GM21526 (cell line): ENCODE results near the gene STRADB.
A peak's percentile ranks its signal among the peaks of the same experiment; 100 is the strongest.
"Not testable (repeated sequence)": the region's sequence is repeated elsewhere in the genome, so short reads cannot be mapped to it uniquely, and the experiment has no call there.

Experiments used
- ATAC-seq: cut with Tn5 transposase; IDR thresholded peaks from one replicate; pipeline ENCODE4 v1.9.1; 2021; ENCODE audit warnings: moderate library complexity; ENCODE audit not compliant: unreplicated experiment, low FRiP score

The STRADB gene

DNA sequence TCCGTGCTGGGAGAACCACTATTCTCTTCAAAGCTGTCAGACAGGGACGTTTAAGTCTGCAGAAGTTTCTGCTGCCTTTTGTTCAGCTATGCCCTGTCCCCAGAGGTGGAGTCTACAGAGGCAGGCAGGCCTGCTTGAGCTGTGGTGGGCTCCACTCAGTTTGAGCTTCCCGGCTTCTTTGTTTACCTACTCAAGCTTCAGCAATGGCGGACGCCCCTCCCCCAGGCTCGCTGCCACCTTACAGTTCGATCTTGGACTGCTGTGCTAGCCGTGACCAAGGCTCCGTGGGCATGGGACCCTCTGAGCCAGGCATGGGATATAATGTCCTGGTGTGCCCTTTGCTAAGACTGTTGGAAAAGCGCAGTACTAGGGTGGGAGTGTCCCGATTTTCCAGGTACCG lies 21.2 kb upstream of the STRADB start:
- ATAC-seq, result not testable (repeated sequence)

DNA sequence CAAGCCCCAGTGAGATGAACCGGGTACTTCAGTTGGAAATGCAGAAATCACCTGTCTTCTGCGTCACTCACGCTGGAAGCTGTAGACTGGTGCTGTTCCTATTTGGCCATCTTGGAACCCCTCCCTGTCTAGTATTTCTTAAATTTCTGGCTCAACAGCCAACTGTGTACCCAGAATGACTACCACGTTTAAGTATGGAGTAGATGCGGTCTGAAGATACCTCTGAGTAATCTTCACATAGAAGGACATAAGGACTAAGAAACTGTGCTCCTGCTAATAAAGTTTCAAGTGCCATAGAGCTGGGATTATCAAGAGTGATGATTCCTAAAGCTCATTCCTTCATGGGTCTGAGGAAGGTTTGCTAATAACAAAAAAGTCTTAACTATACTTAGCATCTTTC lies 20.7 kb upstream of the STRADB start:
- no peak for ATAC-seq

DNA sequence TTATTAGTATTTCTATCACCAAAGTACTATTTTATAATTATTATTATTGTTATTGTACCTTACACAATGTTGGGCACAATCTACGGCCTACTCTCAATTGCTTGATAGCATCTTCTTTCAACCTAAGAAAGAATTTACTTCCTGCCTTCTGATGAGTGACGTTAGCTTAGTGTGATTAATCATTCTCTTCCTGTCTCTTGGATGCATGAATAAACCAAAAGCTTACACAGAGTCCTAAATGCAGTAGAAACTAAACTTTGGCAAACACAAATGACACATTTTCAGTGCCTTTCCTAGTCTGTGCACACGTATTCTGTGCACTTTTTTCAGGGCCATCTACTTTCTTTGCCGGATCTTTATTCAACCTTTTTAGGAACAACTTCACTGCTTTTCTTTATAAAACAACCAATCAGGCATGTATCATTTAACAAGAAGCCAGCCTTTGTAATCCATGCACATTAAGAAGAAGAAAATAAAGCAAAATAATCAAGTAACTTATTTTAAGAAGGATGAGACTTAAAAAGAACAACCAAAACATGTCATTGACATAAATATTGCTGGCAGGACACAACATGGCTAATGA lies 19.4 kb upstream of the STRADB start:
- no peak for ATAC-seq

DNA sequence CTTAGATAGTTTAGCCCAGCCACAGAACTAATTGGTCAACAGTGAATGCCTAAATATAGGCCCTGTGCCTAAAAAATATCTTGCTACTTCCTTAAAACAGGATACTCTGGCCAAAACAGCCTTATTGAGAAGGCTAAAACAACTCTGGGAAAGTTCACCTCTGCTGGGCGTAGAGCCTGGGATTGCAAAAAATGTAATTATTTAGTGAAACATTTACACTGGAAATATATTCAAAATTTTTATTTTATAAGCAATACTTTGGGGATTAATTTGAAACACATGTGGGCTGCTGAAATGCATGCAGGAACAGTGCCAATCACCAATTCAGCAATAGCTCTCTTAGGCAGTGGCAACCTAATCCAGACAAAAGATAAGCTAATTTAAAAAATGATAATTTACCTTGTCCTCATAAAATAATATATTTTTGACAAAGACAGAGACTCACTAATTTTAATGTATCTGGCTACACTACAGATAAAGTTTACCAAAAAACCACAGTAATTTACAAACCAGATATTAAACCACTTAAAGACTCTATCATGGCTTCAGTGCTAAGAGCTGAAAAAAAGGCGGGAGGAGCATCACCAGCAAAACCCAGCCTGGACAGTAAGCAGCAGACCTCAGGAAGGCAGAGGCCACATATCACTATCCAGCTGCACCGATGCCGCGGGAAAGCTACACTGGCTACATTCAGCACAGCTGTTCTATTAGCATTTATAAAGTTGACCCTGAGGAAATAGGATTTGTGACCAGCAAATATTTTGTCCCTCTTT lies 18.7 kb upstream of the STRADB start:
- ATAC-seq, result no peak

DNA sequence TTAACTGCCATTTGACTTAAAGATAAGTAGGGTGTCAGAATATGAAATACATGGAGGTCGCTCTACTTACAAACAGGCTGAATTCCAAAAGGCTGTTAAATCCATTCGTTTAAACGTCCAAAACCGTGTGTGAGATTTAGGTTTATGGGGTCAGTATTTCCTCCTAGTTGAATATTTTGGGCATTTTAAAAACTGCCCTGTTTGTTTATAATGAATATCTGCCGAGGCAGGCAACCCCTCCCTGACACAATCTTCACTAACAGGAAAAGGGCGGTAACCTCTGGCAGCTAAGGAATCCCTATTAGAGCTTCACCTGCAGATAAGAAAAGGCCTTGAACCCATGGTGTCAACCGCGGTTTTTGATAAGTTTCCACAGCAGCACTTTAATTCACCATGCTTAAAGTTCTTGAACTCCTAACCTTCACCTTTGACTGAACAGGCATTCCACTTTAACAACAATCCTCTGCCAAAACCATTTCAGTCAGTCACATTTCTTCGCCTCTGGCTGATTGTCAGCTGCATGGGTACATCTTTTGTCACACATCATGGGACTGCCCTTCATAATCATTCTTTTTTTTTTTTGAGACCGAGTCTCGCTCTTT lies 18.0 kb upstream of the STRADB start:
- ATAC-seq, result no peak

DNA sequence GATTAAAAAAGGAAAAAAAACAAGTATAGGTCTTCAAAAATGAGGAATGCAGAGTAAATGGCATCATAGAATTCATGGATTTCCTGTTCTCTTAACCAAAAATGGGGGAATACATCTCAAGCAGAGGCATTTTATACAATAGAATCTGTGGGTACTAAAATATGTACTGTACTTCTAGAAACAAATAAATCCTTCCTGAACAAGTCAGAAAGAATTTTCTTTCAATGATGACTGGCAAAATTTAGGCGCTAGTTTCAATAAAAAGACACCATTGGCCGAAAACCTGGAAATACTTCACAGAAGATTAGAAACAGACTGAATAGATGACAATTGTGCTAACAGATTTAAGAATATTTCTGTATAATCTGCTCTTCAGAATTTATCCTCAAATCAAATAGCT lies 15.4 kb upstream of the STRADB start:
- ATAC-seq, result no peak

DNA sequence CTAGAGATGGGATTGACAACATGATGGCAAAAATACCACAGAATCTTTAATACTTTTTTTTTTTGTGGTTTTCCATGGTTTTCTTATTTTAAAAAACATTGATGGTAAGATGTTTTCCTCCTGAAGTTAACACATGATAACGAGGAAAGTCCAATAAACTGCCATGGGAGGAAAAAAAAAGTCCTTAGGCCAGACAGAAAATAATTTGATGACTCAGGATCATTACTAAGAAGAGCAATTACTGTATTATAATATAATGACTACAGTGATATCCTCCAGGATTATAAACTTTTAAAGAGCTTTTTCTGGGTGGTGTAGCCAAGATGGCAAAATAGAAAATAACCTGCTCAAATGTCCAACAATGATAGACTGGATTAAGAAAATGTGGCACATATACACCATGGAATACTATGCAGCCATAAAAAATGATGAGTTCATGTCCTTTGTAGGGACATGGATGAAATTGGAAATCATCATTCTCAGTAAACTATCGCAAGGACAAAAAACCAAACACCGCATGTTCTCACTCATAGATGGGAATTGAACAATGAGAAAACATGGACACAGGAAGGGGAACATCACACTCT lies 12.1 kb upstream of the STRADB start:
- ATAC-seq, result not testable (repeated sequence)

DNA sequence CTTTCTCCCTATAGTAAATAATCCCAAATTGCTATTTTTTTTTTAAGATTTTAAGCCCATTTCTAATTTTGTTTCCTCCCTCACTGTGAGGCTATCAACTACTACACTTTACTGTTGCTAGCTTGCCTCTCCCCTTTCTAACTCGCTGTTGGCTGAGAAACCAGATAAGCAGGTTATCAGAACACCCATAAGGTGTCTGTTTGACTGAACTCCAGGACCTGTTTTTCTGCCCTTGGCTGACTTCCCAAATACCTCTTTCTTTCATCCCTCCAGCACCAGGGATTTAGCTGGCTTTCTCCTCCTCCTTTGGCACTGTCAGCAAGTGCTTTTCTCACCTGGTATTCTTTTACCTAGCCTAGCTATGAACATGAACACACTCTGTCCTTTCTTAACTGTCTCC lies 11.4 kb upstream of the STRADB start:
- ATAC-seq, result no peak

DNA sequence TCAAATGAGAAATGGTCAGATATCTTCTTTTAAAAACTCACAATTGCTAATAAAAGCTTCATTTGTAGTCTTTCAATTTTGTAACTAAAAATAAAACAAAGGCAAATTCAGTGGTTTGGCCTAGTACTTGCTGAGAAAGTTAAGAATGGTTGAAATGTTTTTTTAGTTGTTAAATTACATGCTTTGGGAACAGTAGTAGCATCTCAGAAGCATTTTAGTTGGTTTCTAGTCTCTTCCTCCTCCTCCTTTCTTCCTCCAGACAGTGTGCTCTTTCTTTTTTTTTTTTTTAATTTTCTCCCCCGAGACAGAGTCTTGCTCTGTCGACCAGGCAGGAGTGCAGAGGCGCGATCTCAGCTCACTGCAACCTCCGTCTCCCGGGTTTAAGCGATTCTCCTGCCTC lies 10.1 kb upstream of the STRADB start:
- ATAC-seq, result no peak

DNA sequence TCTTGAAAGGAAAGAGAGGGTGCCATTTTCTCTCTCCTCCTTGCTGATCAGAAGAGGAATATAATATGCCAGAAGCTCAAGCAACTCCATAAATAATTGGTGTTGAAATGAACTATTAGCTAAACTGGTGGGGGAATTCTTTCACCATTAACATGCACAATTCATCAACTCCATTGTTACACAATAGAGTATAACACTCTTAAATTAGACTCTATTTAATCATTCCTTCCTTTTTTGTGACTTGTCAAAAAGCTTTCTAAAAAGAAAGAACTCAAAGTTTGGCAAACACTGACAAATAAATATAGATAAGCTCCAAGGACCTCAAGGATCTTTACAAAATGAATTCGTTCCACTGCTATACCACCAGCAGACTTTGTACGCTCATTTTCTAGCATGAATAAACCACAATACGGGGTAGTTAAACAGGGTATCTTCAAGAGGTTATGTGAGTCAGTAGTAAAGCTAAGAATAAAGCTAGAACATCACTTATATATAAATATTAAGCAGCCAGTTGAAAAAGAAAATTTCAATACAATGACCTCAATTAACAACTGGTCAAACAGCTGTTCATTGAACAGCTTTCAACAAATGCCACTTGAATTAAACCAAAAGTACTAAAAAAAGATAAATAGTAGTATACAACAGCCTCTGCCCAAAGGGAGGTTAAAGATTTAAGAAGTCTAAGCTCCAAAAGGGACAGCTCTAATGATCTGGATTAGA lies 6.6 kb upstream of the STRADB start:
- no peak for ATAC-seq

DNA sequence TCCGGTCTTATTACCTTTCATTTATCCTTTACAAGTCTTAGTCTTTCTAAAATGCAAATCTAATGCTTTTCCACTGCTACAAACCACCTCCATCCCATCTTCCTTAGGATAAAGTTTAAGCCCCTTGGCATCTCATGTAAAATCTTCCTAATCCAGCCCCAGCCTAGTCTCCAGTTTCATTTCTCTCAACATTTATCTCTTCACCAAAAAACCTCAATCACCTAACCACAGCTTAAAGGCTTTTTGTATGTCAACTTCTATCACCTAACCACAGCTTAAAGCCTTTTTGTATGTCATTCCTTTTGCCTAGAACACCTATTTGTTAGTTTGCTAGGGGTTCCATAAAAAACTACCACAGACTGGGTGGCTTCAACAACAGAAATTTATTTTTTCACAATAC lies 4.5 kb upstream of the STRADB start:
- no peak for ATAC-seq

DNA sequence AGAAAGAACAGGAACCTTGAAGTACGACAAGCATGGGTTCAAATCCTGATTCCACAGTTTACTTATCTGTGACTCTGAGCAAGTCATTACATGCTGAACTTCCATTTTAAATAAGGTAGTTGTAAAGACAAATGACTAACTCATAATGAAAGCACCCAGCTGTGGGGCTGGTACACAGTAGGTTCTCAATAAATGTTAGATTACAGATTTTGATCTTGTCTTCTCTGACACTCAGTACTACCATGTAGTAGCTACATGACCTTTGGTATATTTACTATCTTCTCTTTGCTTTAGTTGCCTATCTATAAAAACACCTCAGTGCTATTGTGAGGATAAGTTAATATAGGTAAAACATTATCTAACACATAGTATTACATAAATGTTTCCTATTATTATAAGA lies 3.5 kb upstream of the STRADB start:
- no peak for ATAC-seq

DNA sequence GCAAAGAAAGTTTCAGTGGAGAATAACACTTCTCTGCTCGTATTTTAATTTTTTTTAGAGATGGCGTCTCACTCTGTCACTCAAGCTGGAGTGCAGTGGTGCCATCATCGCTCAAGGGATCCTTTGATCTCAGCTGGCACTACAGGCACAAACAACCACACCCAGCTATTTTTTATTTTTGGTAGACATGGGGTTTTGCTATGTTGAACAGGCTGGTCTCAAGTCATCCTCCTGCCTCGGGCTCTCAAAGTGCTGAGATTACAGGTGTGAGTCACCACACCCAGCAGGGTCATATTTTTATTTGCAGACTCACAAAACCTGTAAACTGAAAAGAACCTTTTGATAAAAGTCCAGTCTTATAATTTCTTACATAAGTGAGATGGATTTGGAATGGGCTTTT lies 2.8 kb upstream of the STRADB start:
- no peak for ATAC-seq

DNA sequence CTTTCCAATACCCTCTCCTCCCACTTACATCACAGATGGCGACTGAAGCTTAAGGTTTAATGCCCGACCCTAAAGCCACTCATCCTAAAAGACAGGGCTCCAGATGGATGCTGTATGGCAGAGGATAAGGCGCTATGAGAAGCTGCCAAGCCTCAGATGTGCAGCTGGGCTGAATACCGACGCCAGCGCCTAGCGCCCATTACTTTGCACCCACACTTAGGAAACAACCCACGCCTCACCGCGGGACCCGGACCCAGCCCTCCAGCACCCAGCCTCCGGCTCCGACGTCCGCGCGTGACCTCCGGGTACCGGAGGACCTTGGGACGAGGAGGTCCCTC lies 617 bp upstream of the STRADB start:
- ATAC-seq, result peak; percentile 20

DNA sequence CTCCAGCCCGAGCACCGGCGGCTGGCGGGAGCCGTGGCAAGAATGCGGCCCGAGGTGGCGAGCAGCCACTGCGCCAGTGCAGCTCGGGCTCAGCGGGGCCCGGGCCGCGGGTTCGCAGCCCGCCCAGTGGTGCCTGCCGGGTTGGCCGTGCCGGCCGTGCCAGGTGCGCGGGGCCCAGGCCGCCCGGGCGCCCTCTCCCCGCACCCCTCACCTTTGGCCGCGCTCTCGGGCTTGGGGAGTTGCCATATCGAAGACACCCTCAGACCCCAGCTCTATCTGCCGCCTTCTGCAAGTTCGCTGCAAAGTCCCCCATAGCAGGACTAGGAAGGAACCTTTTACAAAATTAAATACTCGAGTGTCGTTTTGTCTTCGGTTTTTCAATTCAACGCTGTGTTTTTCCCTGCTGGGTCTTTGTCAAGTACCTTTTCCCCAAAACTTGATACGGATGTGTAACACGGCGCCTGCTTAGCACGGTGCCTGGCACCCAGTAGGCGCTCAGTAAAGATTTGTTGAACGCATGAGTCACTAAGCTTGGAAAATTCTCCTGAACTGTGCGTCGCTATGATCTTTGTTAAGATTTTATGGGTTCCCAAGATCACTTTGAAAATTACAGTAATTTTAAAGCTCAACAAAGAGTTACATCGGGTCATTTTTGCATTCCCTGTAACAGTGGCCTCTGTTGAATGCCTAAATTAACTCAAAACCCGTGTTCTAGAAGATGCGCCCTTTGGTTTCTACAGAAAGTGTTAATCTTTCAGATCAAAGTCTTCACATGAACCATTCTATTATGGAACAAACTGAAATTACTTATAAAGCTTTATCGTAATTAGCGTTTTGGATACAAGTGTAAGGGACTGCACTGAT lies 750 bp downstream of the STRADB start:
- peak; percentile 32 for ATAC-seq

DNA sequence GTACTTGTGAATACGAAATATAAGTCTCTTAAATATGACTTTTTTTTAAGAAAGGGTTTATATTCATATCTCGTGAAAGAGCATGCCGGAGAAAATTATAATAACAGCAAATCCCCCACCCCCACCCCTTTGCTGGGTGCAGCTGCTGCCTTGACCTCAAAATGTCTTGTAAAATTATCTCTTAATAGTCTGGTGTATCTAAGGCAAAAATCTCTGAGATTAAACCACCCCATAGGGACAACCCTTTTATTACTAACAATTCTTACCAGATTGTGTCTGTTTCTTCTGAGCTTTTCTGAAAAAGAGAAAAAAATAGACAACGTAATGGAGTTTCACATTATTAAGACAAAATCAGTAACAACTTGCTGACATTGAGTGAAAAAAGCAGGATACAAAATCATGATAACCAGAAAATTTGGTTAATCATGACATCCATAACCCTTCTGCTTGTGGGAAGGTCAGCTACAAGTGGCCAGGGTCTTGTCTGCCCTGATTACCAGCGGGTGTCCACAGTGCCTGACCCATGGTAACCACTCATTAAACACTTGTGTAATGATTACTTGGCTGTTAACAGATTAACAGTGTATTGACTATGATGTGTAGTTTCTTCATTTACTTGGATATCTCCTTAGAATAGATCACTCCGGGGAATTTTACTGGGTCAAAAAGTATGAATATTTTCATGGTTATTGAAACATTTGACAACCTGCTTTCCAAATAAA lies 1.5 kb downstream of the STRADB start:
- no peak for ATAC-seq

DNA sequence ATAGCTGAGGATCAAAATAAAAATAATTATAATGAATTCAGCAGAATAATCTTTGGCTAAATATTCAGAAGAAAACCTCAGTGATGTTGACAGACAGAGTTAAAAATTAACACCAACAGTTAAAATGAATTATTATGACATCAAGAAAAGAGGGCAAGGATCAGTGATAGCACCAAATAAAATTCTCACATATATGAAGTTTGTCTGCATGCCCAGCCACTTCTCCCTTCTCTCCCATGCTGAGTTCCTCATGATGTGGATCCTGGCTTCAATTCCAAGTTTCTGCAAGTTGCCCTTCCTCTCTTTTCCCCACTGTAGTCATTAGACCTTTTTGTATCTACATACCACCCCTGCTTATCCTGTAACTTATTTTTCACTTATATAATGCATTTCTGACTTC lies 6.8 kb downstream of the STRADB start:
- ATAC-seq, result no peak

DNA sequence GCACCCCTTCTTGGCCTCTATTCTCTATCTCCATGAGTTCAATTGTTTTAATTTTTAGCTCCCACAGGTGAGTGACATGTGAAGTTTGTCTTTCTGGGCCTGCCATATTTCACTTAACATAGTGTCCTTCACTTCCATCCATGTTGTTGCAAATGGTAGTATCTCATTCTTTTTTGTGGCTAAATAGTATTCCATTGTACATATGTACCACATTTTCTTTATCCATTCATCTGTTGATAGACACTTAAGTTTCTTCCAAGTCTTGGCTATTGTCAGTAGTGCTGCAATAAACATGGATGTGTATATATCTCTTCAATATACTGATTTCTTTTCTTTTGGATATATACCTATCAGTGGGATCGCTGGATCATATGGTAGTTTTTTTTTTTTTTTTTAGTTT lies 9.0 kb downstream of the STRADB start:
- no peak for ATAC-seq

DNA sequence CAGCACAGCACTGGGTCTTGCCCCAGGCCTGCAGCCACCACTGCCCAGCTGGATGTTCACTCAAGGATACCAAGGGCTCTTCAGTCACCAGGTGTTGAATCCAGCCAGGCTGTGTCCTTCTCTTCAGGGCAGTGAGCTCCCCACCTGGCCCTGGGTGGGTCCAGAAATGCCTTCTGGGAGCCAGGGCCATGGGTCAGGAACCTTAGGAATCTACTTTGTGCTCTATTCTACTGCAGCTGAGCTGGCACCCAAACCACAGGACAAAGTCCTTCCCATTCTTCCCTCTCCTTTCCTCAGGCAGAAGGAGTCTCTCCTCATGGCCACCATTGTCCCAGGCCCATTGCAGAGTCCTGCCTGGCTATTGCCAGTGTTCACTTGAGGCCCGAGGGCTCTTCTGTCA lies 13.0 kb downstream of the STRADB start:
- ATAC-seq, result no peak

DNA sequence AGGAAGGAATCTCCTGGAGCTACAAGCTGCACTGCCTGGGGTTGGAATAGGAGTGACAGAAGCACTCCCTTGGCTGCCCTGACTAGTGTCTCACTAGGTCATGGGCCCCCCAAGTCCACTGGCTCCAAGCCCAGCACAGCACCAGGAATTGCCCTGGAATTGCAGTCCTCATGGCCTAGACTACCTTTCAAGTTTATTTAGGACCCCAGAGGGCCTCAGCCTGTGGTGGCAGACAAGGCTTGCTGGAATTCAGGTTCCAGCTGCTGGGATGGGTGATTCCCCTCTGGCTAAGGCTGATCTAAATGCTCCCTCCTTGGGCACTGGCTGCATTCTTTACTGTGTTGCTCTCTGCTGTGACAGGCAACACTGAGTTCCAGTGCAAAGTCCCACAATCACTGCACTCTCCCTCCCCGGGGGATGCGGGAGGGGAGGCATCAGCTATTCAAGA lies 14.0 kb downstream of the STRADB start:
- ATAC-seq, result no peak
